K562 (cell line): ENCODE measurements around the gene TRAF3. TPM values are rescaled to one million over a fixed set of nuclear protein-coding genes. Genes with fewer than 3 reads are reported as not detected.

Experiments
- E2F4 ChIP-seq: sonication (generic); formaldehyde crosslinking; IDR thresholded peaks from 2 replicates; pipeline ENCODE4 v1.8.0; 2022; ENCODE audit warnings: mild to moderate bottlenecking, low read depth, missing genetic modification reagents
- ILF3 ChIP-seq: fragments of 450-650 bp; IDR thresholded peaks from 2 replicates; pipeline ENCODE4 v1.6.1; 2018; ENCODE audit warnings: antibody characterized with exemption, mild to moderate bottlenecking, moderate library complexity, borderline replicate concordance
- MAX ChIP-seq: sonication (generic); formaldehyde crosslinking; IDR thresholded peaks from 2 replicates; pipeline ENCODE4 v1.9.0; 2022; ENCODE audit warnings: mild to moderate bottlenecking, missing genetic modification reagents
- NEUROD1 ChIP-seq: fragments of 150-350 bp; IDR thresholded peaks from 2 replicates; pipeline ENCODE4 v1.6.1; 2014; ENCODE audit warnings: borderline replicate concordance, low read length, low read depth; ENCODE audit not compliant: partially characterized antibody
- PHB2 ChIP-seq: fragments of 450-650 bp; IDR thresholded peaks from 2 replicates; pipeline ENCODE4 v1.6.1; 2017; ENCODE audit warnings: low read depth
- POLR2G ChIP-seq: fragments of 200-400 bp; formaldehyde crosslinking; IDR thresholded peaks from 2 replicates; pipeline ENCODE4 v1.6.1; 2017; ENCODE audit warnings: low read depth, mild to moderate bottlenecking, antibody characterized with exemption, low read length, moderate library complexity
- POLR3G ChIP-seq: IDR thresholded peaks from 2 replicates; pipeline ENCODE4 v1.6.1; 2011; ENCODE audit not compliant: insufficient read length, insufficient replicate concordance; ENCODE audit errors: extremely low read depth
- TFAP4 ChIP-seq: sonication (generic); formaldehyde crosslinking; IDR thresholded peaks from 2 replicates; pipeline ENCODE4 v1.8.0; 2022; ENCODE audit warnings: missing genetic modification reagents, mild to moderate bottlenecking, moderate library complexity, borderline replicate concordance
- THAP12 ChIP-seq: fragments of 250-450 bp; sonication (Bioruptor Pico); IDR thresholded peaks from 2 replicates; pipeline ENCODE4 v1.9.0; 2021; ENCODE audit warnings: mild to moderate bottlenecking, inconsistent platforms
- ZBTB12 ChIP-seq: fragments of 250-450 bp; sonication (Bioruptor Pico); IDR thresholded peaks from 2 replicates; pipeline ENCODE4 v1.4.0; 2020
- ZNF134 ChIP-seq: fragments of 250-450 bp; sonication (Bioruptor Pico); conservative IDR thresholded peaks from 2 replicates; pipeline ENCODE4 v1.4.0; 2020
- ZNF143 ChIP-seq: sonication (generic); formaldehyde crosslinking; IDR thresholded peaks from 2 replicates; pipeline ENCODE4 v1.9.0; 2022; ENCODE audit warnings: mild to moderate bottlenecking, missing genetic modification reagents
- ZNF280B ChIP-seq: fragments of 250-450 bp; sonication (Bioruptor Pico); IDR thresholded peaks from 2 replicates; pipeline ENCODE4 v1.5.1; 2021; ENCODE audit warnings: mild to moderate bottlenecking
- ZNF512 ChIP-seq: IDR thresholded peaks from 2 replicates; pipeline ENCODE4 v1.6.1; 2016; ENCODE audit warnings: missing genetic modification characterization, missing compliant biosample characterization
- ZZZ3 ChIP-seq: fragments of 450-650 bp; IDR thresholded peaks from 2 replicates; pipeline ENCODE4 v1.6.1; 2016; ENCODE audit warnings: antibody characterized with exemption, mild to moderate bottlenecking, moderate library complexity
- polyA plus RNA-seq, 8 experiments: library from polyadenylated mRNA; depleted of rRNA in 4 of 8; stranded (reverse) in 5 of 8; unstranded in 3 of 8; fragments of >200 nt; fragmentation: Nextera tagmentation in 2 of 8; fragmentation: Illumina TruSeq in 1 of 8; extraction: Ambion mirVana in 2 of 8; extraction: Trizol in 1 of 8; gene quantifications; 2 replicates each; pipeline versions ENCODE4 v1.2.1 to v1.2.3, GENCODE V29; 2011 to 2014; ENCODE audit warnings: inconsistent platforms in 1 of 8, missing spikeins in 1 of 8
- total RNA-seq, 7 experiments: library from RNA; depleted of rRNA in 6 of 7; stranded (reverse); fragments of >200 nt in 6 of 7; fragmentation: Illumina TruSeq in 2 of 7; extraction: Trizol in 2 of 7; gene quantifications; 2 replicates each; pipeline versions ENCODE4 v1.2.1 to v1.2.3, GENCODE V29; 2011 to 2021; ENCODE audit warnings: low replicate concordance in 1 of 7

Gene TRAF3
- total and polyA plus RNA-seq, 9 of the 15 experiments (the other 6 are each of a cell fraction or from before 2014, with no cell fraction given), result 0.52 to 21.3 (median 9.9) TPM

- no peak for TF ChIP-seq ZNF512 (tag)
- no peak for TF ChIP-seq POLR3G
- TF ChIP-seq TFAP4 (CRISPR knock-in tag), result peak; percentile 16; the same call in 1 of the 2 replicates
- TF ChIP-seq ZNF143 (CRISPR knock-in tag), result no peak
- no peak for TF ChIP-seq THAP12 (CRISPR knock-in tag)
- TF ChIP-seq NEUROD1, result no peak
- TF ChIP-seq ZNF134, result no peak
- peak; percentile 94 for TF ChIP-seq MAX (CRISPR knock-in tag)
- TF ChIP-seq POLR2G, result 0 out of 2 replicates have a peak, but pooled peaks have one; percentile 15
- no peak for TF ChIP-seq ZZZ3
- no peak for TF ChIP-seq ILF3
- no peak for TF ChIP-seq ZBTB12 (CRISPR knock-in tag)
- TF ChIP-seq PHB2, result no peak
- TF ChIP-seq ZNF280B (CRISPR knock-in tag), result no peak
- TF ChIP-seq E2F4 (CRISPR knock-in tag), result no peak
Measured at GRCh38 chr14:102930753-102931579, 153.7 kb downstream of the TRAF3 start (continued).
